ENCODE data around the gene UGGT2. TPM values are rescaled to one million over a fixed set of nuclear protein-coding genes. Genes with fewer than 3 reads are reported as not detected.
"Not testable (repeated sequence)": the region's sequence is repeated elsewhere in the genome, so short reads cannot be mapped to it uniquely, and the experiment has no call there.

The UGGT2 gene
- total RNA-seq, 1 donor from 2014 or later: 45.5 TPM

- no peak for DNase-seq
Observed at GRCh38 chr13:95793781-95794180, 259.4 kb downstream of the UGGT2 start.

DNA sequence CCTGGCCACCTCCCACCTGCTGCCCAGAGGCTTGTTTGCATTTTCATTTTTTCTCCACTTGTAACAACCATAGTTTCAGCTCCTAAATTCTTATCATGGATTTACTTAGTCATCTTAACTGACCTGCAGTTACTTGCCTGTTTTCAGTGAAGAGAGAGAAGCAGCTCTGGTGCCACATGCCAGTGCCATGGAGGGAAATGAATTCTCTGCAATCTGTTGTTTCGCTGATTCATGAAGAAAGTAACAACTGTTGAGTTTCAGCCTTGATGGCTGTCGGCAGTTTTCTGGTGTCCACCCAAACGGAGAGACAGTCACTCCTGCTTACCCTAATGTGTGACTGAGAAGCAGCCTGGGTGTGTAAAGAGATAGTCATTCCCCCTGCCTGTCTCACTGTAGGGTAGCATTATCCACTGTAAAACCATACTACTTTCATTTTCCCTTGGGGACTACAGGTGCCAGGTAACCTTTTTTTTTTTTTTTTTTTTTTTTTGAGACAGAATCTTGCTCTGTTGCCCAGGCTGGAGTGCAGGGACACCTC is 260.1 kb downstream of the UGGT2 start:
- DNase-seq: no peak

DNA sequence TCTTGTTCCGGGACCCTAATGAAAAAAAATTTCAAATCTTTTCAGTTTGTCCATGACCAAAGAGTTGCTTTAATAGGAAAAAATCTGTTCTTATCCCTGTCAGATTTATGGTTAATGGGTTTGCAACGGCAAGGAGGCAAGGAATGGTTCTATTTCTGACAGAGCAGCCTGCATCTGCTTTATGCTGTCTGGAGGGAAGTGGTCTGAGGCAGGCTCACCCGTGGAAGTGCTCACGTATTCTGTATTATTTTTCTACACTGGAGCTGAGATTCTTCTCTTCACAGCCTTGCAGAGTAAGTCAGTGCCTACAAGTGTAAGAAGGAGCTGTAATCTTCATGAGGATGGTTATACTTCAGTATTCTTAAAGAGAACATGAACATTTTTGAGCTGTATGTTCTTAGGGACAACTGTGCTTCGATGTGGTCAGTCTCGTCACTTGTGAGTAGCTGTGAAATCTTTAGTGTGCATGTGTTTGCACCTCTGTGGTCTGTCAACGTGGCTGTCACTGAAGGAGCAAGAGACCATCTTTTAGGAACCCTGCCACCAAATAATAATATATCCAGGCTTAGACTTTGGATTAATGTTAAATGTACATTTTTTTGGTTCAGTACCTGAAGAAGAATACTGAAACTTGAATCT is 262.0 kb downstream of the UGGT2 start:
- no peak for DNase-seq

- not testable (repeated sequence) for DNase-seq
Observed at GRCh38 chr13:95789315-95789714, 263.9 kb downstream of the UGGT2 start.

GRCh38 chr13:95788100-95788463 is 265.1 kb downstream of the UGGT2 start:
- no peak for DNase-seq

- DNase-seq: no peak
Observed at GRCh38 chr13:95787356-95788099, 265.7 kb downstream of the UGGT2 start.

DNA sequence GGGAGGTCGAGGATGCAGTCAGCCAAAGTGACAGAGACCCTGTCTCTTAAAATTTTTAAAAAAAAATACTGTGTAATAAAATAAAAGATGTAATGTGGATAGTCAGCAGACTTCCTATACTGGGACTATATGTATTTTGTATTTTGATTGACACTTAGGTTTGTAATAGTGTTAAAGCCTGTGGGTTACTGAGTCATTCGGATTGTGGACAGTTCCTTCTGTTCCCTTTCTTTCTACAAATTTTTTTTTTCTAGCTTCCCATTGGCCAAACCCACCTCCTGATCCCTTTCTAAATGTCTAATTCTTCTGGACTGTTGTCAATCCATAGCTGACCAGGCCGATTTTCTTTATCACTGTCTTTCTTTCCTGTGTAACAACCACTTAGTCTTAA is 268.3 kb downstream of the UGGT2 start:
- no peak for DNase-seq

- DNase-seq: peak; percentile 34
Observed at GRCh38 chr13:95784161-95784899, 268.9 kb downstream of the UGGT2 start.

DNA sequence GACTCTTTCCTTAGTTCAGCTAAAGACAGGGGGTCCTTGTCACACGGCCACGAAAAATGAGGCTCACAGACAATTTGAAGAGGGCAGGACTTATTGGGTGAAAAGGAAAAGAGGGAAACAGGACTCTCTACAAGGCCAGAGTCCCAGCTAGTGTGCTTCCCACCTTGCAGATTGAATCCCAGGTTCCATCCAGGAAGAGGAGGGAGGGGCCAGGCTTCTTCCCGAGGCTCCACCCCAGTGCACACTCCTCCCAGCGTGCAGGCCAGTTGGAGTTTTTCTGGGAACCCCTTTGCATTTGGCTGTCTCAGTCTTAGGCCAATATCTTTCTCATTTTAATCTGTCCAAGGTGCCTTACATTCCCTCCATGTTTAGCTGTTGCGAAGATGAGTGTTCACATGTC is 269.5 kb downstream of the UGGT2 start:
- DNase-seq: no peak

- DNase-seq: not testable (repeated sequence)
Observed at GRCh38 chr13:95781940-95782339, 271.3 kb downstream of the UGGT2 start.

GRCh38 chr13:95781016-95781415 is 272.2 kb downstream of the UGGT2 start:
- DNase-seq: no peak

DNA sequence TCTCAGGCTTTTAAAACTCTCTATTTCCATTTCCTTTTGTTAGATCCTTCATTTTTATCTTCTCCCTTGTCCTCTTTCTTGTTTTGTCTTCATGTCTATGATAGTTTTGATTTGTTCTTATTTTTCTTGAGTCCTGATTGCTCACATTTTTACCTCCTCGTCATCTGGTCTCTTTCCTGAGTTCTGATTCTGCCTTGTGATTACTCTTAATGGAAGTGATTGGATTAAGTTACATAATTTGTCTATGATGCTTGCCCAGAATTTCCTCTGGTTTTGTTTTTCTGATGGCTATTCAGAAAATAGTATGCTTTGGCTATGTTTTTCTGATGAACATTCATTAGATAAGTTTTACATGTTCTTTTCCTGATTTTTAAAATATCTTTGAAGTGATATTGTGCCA is 273.7 kb downstream of the UGGT2 start:
- DNase-seq: no peak

DNA sequence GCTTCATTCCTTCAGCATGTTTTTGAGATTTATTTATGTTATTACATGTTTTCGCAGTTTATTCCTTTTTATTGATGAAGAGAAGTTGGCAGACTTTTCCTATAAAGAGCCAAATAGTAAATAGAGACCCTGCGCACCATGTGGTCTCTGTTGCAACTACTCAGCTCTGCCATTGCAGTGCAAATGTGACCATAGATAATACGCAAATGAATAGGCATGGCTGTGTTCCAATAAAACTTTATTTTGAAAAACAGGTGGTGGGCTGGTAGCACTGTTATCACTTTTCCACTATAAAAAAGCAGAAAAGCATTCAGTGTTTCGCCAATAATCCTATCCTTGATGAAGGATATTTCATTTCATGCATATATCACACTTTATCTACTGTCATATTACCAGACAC is 281.3 kb downstream of the UGGT2 start:
- no peak for DNase-seq

- DNase-seq: no peak
Observed at GRCh38 chr13:95763601-95764000, 289.6 kb downstream of the UGGT2 start.

DNA sequence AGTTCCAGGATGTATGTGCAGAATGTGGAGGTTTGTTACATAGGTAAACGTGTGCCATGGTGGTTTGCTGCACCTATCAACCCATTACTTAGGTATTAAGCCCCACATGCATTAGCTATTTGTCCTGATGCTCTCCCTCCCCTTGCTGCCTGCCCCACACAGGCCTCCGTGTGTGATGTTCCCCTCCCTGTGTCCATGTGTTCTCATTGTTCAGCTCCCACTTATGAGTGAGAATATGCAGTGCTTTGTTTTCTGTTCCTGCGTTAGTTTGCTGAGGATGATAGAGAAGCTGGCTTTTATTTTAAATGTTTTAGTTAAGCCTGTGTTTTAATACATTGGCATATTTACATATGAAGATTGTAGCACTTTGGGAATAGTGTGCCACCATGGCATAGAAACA is 290.6 kb downstream of the UGGT2 start:
- not testable (repeated sequence) for DNase-seq

GRCh38 chr13:95756072-95756471 is 297.1 kb downstream of the UGGT2 start:
- DNase-seq: no peak

GRCh38 chr13:95754069-95754468 is 299.1 kb downstream of the UGGT2 start:
- no peak for DNase-seq

DNA sequence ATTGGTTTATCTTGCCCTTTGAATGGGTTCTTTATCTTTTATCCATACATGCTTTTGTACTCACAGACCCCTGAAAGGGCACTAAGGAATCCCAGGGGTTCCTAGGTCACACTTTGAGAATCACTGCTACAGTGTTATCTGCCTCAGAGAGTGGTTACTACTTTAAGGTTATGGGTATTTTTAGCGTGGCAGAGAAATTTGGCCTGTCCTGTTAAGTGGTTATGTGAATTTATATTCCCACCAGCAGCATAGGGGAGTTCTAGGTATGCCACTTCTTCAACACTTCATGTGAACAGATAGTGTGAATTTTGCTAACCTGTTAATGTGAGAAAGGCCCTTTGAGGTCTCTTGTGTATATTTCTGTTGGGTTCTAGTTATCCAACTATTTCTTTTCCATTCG is 300.5 kb downstream of the UGGT2 start:
- no peak for DNase-seq

Small RNA genes within 50 kb of the gene (small RNA-seq; reads per million reads assigned to genes)
- gene HMGN1P24 (ENCODE audit: low replicate concordance): not detected

Other genes with a start within 250 kb of the UGGT2 start
- 1.7 TPM for gene HS6ST3, start 36.7 kb upstream of the UGGT2 start, total RNA-seq

Data from skin of body (tissue), 3 donors.